ENCODE measurements around the gene PDF. TPM values are rescaled to one million over a fixed set of nuclear protein-coding genes. Genes with fewer than 3 reads are reported as not detected.

PDF gene
- total and polyA plus RNA-seq, 2 of the 13 experiments (the other 11 are each of a cell fraction or from before 2014, with no cell fraction given) = 12.4 to 48.8 TPM

- TF ChIP-seq SALL2 (CRISPR knock-in tag; IDR thresholded peaks at IDR 0.05) = no peak
- no peak for TF ChIP-seq ZBTB34 (CRISPR knock-in tag; IDR thresholded peaks at IDR 0.05)
- TF ChIP-seq BATF2 (CRISPR knock-in tag; IDR thresholded peaks at IDR 0.05) = 0 out of 2 replicates have a peak, but pooled peaks have one; percentile 4
- 0 out of 2 replicates have a peak, but pooled peaks have one; percentile 43 for TF ChIP-seq HIC2 (CRISPR knock-in tag; IDR thresholded peaks at IDR 0.05; ENCODE audit: low read depth)
- no peak for TF ChIP-seq ZNF282 (IDR thresholded peaks at IDR 0.05; ENCODE audit: partially characterized antibody)
- TF ChIP-seq SMARCE1 (IDR thresholded peaks at IDR 0.05; ENCODE audit: borderline replicate concordance) = no peak
- no peak for TF ChIP-seq ATF6 (CRISPR knock-in tag; conservative IDR thresholded peaks at IDR 0.05)
- TF ChIP-seq ZNF20 (CRISPR knock-in tag; IDR thresholded peaks at IDR 0.05) = no peak
- TF ChIP-seq ZNF180 (CRISPR knock-in tag; IDR thresholded peaks at IDR 0.05; ENCODE audit: borderline replicate concordance, low read depth) = no peak
- no peak for TF ChIP-seq ZC3H4 (CRISPR knock-in tag; IDR thresholded peaks at IDR 0.05; ENCODE audit: borderline replicate concordance)
- no peak for TF ChIP-seq PREB (CRISPR knock-in tag; IDR thresholded peaks at IDR 0.05)
- no peak for TF ChIP-seq CREM (IDR thresholded peaks at IDR 0.05)
- TF ChIP-seq CREM (CRISPR knock-in tag; IDR thresholded peaks at IDR 0.05) = no peak
- TF ChIP-seq ZBTB43 (CRISPR knock-in tag; conservative IDR thresholded peaks at IDR 0.05) = no peak; the same call in 1 of the 2 replicates
- no peak for TF ChIP-seq ARID2 (CRISPR knock-in tag; IDR thresholded peaks at IDR 0.05; ENCODE audit: borderline replicate concordance)
- TF ChIP-seq ZNF598 (CRISPR knock-in tag; IDR thresholded peaks at IDR 0.05; ENCODE audit: borderline replicate concordance) = no peak
- 0 out of 2 replicates have a peak, but pooled peaks have one; percentile 47 for TF ChIP-seq BRCA1 (CRISPR knock-in tag; IDR thresholded peaks at IDR 0.05)
- TF ChIP-seq BHLHE40 (IDR thresholded peaks at IDR 0.05; ENCODE audit: low read length) = no peak
- 0 out of 2 replicates have a peak, but pooled peaks have one; percentile 38 for TF ChIP-seq ZBTB7A (CRISPR knock-in tag; IDR thresholded peaks at IDR 0.05)
- 0 out of 2 replicates have a peak, but pooled peaks have one; percentile 10 for TF ChIP-seq ZNF878 (CRISPR knock-in tag; IDR thresholded peaks at IDR 0.05)
- TF ChIP-seq ZNF784 (CRISPR knock-in tag; IDR thresholded peaks at IDR 0.05; ENCODE audit: borderline replicate concordance) = no peak
These were observed 9.8 kb upstream of the PDF start (continued) for GRCh38 chr16:69340095-69340644.
